Mesodermal cell (in vitro differentiated cells): ENCODE measurements around the gene KCTD16.

Experiments
- H3K27ac ChIP-seq: 2 replicates; pipeline ENCODE4 v1.7.0; 2013; ENCODE audit warnings: mild to moderate bottlenecking, low read depth, low read length, moderate library complexity; ENCODE audit not compliant: severe bottlenecking
- H3K36me3 ChIP-seq: 2 replicates; pipeline ENCODE4 v1.7.1; 2013; ENCODE audit warnings: mild to moderate bottlenecking, low read length, moderate library complexity; ENCODE audit not compliant: control insufficient read depth, insufficient read depth
- H3K4me1 ChIP-seq: one replicate; pipeline ENCODE4 v1.7.1; 2013; ENCODE audit warnings: mild to moderate bottlenecking, low read length; ENCODE audit not compliant: insufficient read depth, control insufficient read depth, poor library complexity, severe bottlenecking
- H3K4me3 ChIP-seq: 2 replicates; pipeline ENCODE4 v1.7.0; 2013; ENCODE audit warnings: low read length, control low read depth, mild to moderate bottlenecking; ENCODE audit not compliant: insufficient read depth, poor library complexity, severe bottlenecking; ENCODE audit errors: extremely low read depth
- H3K9me3 ChIP-seq: 2 replicates; pipeline ENCODE4 v1.7.1; 2013; ENCODE audit warnings: mild to moderate bottlenecking, low read length, moderate library complexity; ENCODE audit not compliant: control insufficient read depth
- WGBS, 2 experiments: methylation state at CpG; one replicate each; pipeline ENCODE4 v1.1.5; 2013; ENCODE audit warnings: missing lambda C conversion rate in 2 of 2; ENCODE audit not compliant: insufficient coverage in 2 of 2; 5-methylcytosine and 5-hydroxymethylcytosine counted together

KCTD16 gene

DNA sequence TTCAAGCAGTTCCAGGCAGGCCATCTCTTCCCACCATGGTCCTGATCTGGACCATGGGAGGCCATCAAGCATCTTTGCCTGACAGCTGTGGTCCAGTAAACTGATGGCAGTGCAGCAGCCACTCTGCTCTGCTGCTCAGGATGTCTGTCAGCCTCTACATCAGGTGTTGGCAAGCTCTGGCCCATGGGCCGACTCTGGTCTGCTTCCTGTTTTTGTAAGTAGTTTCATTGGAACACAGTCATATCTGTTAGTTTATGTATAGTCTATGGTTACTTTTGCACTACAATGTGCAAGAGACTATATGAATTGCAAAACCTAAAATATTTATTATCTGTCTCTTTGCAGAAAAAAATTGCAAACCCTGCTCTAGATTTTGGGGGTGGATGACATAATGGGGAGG, 225.0 kb downstream of the KCTD16 start:
- WGBS, 2 experiments: 100% methylated on average over 1 of the region's 1 CpG
- Histone ChIP-seq H3K36me3 (no peaks in the 10 kb centered on the region), H3K9me3 (no peaks in the 10 kb centered on the region), H3K4me3 (no peak overlapping the region), H3K27ac (no peak overlapping the region), H3K4me1 (no peaks in the 10 kb centered on the region)

DNA sequence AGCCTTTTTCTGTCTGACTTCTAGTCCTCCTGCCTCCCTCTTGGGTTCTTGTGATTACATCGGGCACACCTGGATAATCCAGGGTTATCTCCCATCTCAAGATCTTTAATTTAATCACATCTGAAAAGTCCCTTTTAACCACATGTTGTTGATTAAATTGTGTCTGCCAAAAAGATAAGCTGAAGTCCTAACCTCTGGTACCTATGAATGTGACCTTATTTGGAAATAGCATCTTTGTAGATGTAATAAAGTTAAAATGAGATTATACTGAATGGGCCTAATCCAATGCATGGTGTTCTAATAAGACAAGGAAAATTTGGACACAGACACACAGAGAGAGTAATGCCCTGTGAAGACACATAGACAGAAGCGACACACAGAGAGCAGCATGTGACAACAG, 232.4 kb downstream of the KCTD16 start:
- H3K27ac ChIP-seq: no peak overlapping the region
- no peaks in the 10 kb centered on the region for H3K4me1 ChIP-seq
- no peak overlapping the region for H3K4me3 ChIP-seq
- WGBS, 2 experiments: 92 to 100% methylated on average over 1 to 2 of the region's 2 CpGs
- H3K9me3 ChIP-seq: no peaks in the 10 kb centered on the region
- no peaks in the 10 kb centered on the region for H3K36me3 ChIP-seq

DNA sequence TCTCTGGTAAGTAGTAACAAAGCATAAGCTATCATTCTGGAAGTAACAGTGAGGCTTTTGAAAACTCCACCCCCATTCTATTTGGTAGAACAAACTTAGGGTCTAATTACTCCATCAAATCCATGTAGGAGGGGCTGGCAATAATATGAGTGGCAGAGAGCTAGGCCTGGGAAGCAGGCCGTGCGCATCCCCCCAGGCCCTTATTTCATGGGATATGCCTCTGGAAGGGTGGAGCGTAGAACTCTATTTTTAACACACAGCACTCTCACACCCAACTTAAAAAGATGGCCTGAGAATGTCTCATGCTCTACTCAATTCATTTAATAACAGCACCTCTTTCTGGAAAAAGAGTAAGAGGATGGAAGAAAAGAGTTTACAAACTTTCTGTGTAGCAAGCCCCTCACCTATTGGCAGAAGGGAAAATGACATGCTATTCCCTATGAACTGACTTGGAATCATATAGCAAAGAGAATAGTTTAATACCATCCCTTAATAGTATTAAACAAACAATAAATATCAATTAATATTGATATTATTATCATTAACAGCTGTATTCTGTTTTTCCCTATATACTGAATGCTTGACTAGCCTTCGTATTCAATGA, 233.2 kb downstream of the KCTD16 start:
- H3K36me3 ChIP-seq: no peaks in the 10 kb centered on the region
- H3K9me3 ChIP-seq: no peaks in the 10 kb centered on the region
- H3K4me1 ChIP-seq: no peaks in the 10 kb centered on the region
- H3K4me3 ChIP-seq: no peak overlapping the region
- WGBS, 2 experiments: no CpG with 5 or more reads among the region's 4 CpGs
- no peak overlapping the region for H3K27ac ChIP-seq

DNA sequence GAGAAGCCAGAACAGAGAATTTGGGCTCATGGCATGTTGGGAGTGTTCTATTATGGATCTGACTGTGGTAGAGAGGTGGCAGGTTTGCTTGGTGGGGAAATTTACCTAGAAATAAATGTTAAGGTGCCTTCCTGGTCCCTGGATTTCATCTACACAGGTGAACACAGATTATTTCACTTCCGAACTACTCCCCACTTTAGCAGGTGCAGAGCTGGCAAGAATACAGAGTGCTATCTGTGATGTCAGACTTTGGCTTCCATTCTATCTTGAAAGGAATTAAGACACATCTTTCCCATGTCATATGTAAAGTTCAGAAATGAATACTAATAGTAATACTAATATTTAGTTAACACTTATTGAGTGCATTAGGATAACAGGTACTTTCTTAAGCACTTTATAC, 234.0 kb downstream of the KCTD16 start:
- no CpG with 5 or more reads among the region's 1 CpG for WGBS, 2 experiments
- no peak overlapping the region for H3K27ac ChIP-seq
- H3K4me1 ChIP-seq: no peaks in the 10 kb centered on the region
- H3K4me3 ChIP-seq: no peak overlapping the region
- H3K36me3 ChIP-seq: no peaks in the 10 kb centered on the region
- no peaks in the 10 kb centered on the region for H3K9me3 ChIP-seq

DNA sequence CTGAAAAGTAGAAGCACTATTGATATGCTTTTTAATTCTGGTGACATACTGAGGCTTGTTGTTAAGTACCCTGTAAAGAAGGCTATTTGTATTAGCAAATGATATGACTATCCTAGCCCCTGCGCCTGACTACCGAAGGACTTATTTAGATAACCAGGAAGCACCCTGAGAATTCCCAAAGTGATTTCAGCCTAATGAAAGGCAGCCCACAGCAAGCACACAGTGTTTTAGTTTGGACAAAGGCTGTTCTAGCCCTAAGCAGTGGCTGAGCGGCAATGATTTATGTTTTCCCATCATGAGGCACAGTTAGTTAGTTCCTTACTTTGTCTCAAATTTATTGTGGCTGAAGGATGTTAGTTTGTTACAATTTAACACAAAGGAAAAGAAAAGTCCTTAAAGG, 235.3 kb downstream of the KCTD16 start:
- 100% methylated on average over 2 of the region's 3 CpGs; no CpG with 5 or more reads in 1 of the 2 experiments for WGBS, 2 experiments
- H3K36me3 ChIP-seq: no peaks in the 10 kb centered on the region

DNA sequence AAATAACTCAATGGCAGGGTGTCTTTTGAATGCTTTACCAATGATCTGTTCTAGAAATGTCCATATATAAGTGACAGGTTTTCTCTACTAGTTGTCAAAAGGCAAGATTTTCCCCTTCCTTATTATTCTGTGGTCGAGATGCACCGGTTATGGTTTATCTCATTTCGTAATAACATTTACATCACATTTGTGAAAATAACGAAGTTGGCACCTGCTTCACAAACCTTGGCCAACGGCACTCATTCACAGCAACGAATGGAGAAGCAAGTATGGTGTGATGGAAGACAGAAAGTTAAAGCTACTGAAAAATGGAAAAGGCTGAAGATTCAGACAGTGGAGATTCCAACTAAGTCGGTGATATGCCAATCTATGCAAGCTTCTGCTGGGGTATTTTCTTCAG, 235.8 kb downstream of the KCTD16 start:
- H3K9me3 ChIP-seq: no peaks in the 10 kb centered on the region
- no peaks in the 10 kb centered on the region for H3K4me1 ChIP-seq
- no peaks in the 10 kb centered on the region for H3K36me3 ChIP-seq
- H3K27ac ChIP-seq: no peak overlapping the region
- WGBS, 2 experiments: 96 to 100% methylated on average over 4 to 6 of the region's 7 CpGs
- no peak overlapping the region for H3K4me3 ChIP-seq

More for the DNA sequence above, 235.3 kb downstream of the KCTD16 start:
- no peaks in the 10 kb centered on the region for H3K9me3 ChIP-seq
- H3K4me1 ChIP-seq: no peaks in the 10 kb centered on the region
- H3K27ac ChIP-seq: no peak overlapping the region
- no peak overlapping the region for H3K4me3 ChIP-seq

DNA sequence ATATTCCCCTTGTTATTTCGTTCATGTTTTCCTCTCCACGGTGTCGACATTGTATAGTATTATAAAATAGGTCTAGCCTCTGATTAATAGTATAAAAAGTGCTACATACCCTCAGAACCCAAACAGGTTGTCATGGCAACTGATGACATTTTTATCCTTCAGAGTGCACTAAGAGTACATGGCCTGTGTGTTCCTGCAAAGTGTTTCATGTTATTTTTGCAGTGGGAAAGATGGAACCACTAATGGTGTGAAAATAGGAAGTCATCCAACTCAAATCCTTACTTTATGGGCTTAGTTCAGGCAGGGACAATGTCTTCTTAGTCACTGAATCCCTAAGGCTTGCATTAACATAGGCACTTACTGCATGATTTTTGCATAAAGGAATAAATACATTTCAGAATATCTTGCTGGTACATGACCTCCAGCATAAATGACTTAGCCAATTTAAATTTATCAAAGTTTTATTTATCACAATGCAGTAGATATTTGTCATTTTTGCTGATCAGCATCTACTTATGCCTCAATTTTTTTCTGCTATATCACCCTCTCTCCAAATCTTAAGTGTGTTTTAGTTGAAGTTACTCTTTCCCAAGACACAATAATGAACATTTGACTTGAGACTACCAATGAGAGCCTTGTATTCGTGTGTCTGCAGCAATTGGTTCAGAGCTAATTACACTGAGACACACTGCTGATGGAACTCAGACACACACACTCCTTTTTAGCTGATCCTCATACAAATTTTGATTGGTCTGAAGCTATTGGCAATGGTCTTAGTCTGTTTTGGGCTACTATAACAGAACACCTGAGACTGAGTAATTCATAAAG, 243.7 kb downstream of the KCTD16 start:
- no peaks in the 10 kb centered on the region for H3K36me3 ChIP-seq
- 67 to 80% methylated on average over 1 of the region's 4 CpGs for WGBS, 2 experiments
- no peaks in the 10 kb centered on the region for H3K9me3 ChIP-seq
- no peak overlapping the region for H3K4me3 ChIP-seq
- H3K4me1 ChIP-seq: no peaks in the 10 kb centered on the region
- H3K27ac ChIP-seq: no peak overlapping the region

DNA sequence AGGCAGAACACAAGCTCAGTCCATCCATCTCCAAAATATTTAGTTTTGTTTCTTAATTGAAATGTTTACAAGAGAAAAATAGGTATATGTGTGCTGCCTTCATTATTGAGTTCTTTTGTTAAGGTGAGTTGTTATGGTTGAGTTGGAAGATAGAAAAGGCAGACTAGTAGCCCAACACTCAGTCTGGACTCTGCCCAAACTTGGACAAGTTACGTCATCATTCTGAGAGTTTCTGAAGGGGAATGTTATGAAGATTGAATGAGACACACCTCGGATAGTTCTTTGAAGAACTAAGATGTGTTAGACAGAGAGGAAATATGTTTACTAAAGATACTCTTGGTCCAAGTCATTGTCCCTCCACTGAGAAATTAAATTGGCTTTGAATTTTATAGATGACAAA, 245.5 kb downstream of the KCTD16 start:
- peaks cover 8% of the 10 kb centered on the region for H3K4me1 ChIP-seq
- H3K9me3 ChIP-seq: no peaks in the 10 kb centered on the region
- WGBS, 2 experiments: 83% methylated on average over 2 of the region's 2 CpGs
- no peak overlapping the region for H3K27ac ChIP-seq
- H3K36me3 ChIP-seq: no peaks in the 10 kb centered on the region
- H3K4me3 ChIP-seq: no peak overlapping the region

DNA sequence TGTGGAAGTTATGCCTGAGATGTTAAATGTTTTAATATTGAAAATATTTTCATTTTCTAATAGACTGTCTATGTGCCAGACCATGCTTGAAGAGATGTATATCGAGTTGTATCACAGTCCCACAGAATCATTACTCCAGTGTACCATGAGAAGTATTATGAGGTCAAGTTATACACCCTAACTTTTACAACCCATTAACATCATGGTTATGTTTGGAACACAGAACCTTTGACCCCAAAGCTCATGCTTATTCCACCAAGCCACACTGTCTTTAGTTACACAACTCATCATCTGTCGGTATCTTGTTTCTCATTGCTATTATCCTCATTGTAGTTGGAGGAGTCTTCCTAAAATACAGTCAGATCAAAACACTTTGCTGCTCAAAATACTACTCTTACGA, 248.0 kb downstream of the KCTD16 start:
- WGBS, 2 experiments: 80 to 100% methylated on average over 1 to 3 of the region's 3 CpGs
- H3K4me1 ChIP-seq: peaks cover 20% of the 10 kb centered on the region
- H3K9me3 ChIP-seq: no peaks in the 10 kb centered on the region
- H3K27ac ChIP-seq: no peak overlapping the region
- H3K36me3 ChIP-seq: no peaks in the 10 kb centered on the region
- no peak overlapping the region for H3K4me3 ChIP-seq

DNA sequence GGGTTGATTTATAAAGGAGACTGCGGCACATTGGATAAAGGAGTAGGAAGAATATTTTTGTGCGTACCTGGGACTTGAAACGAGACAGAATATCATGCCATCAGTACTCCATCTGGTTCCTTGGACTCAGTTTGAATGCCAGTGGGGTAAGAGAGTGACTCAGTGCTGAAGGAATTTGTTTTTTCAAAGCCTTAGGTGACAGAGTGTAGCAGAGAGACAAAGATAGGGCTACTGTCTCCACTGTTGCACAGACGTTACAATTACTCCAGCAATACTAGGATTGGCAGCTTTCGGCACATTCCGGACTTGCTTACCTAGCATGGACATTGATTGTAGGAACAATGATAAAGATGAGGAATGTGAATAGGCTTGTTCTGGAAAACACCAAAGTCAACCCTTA, 250.7 kb downstream of the KCTD16 start:
- 87% methylated on average over 3 of the region's 6 CpGs for WGBS, 2 experiments
- Histone ChIP-seq H3K27ac (peak overlapping the region; percentile 54), H3K4me1 (peaks cover 20% of the 10 kb centered on the region), H3K4me3 (no peak overlapping the region), H3K36me3 (no peaks in the 10 kb centered on the region), H3K9me3 (no peaks in the 10 kb centered on the region)
